ENCODE measurements around the gene VTI1A. TPM values are rescaled to one million over a fixed set of nuclear protein-coding genes. Genes with fewer than 3 reads are reported as not detected.

VTI1A gene
- polyA plus RNA-seq, 1 of the 3 experiments (the other 2 are of a cell fraction), result 8.3 TPM

GRCh38 chr10:112759496-112759895 lies 312.5 kb downstream of the VTI1A start:
- 96% methylated on average over 7 of the region's 7 CpGs for WGBS (ENCODE audit: low lambda C conversion rate)
- Histone ChIP-seq H3K36me3 (replicated peaks in 1 of 2; ENCODE audit: control insufficient read depth in 1 of 2, insufficient read depth in 2 of 2, low read length in 1 of 2) (no peaks in the 10 kb centered on the region), H3K4me3 (ENCODE audit: low read depth in 2 of 2, low read length in 1 of 2) (no peak overlapping the region), H3K27ac (ENCODE audit: low read depth in 2 of 2, low read length in 1 of 2) (no peak overlapping the region), H3K9me2 (no peaks in the 10 kb centered on the region), H3K27me3 (ENCODE audit: insufficient read depth) (no peaks in the 10 kb centered on the region), H3F3A (replicated peaks; ENCODE audit: insufficient read depth) (no peaks in the 10 kb centered on the region), H2AFZ (ENCODE audit: low read depth) (no peak overlapping the region), H3K4me1 (ENCODE audit: control insufficient read depth in 1 of 2, insufficient read depth in 2 of 2, low read depth in 1 of 2, low read length in 1 of 2) (peaks cover 8 to 21% of the 10 kb centered on the region in 2 experiments; a peak in 3 of 4 replicates), H4K20me1 (ENCODE audit: insufficient read depth) (no peaks in the 10 kb centered on the region), H3K4me2 (no peak overlapping the region), H3K79me2 (ENCODE audit: insufficient read depth) (no peaks in the 10 kb centered on the region), H3K9ac (no peak overlapping the region), H3K9me3 (no peaks in the 10 kb centered on the region)
- no peak for TF ChIP-seq TAF1 (IDR thresholded peaks at IDR 0.05; ENCODE audit: borderline replicate concordance, low read depth, low read length)
- TF ChIP-seq ZBTB33 (IDR thresholded peaks at IDR 0.05; ENCODE audit: borderline replicate concordance, low read depth), result no peak
- TF ChIP-seq, protein P1, sequence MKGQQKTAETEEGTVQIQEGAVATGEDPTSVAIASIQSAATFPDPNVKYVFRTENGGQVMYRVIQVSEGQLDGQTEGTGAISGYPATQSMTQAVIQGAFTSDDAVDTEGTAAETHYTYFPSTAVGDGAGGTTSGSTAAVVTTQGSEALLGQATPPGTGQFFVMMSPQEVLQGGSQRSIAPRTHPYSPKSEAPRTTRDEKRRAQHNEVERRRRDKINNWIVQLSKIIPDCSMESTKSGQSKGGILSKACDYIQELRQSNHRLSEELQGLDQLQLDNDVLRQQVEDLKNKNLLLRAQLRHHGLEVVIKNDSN (IDR thresholded peaks at IDR 0.05; ENCODE audit: borderline replicate concordance, low read depth), result no peak
- TF ChIP-seq RCOR1 (IDR thresholded peaks at IDR 0.05; ENCODE audit: low read length), result no peak
- no peak for TF ChIP-seq GABPA (IDR thresholded peaks at IDR 0.05; ENCODE audit: low read depth)
- TF ChIP-seq FOXJ3 (CRISPR knock-in tag; IDR thresholded peaks at IDR 0.05), result no peak
- TF ChIP-seq SIN3A (IDR thresholded peaks at IDR 0.05; ENCODE audit: borderline replicate concordance, low read depth, low read length), result no peak
- TF ChIP-seq MEF2A (IDR thresholded peaks at IDR 0.05; ENCODE audit: borderline replicate concordance, low read depth), result no peak
- no peak for TF ChIP-seq TEAD4 (IDR thresholded peaks at IDR 0.05; ENCODE audit: borderline replicate concordance, insufficient read depth)
- TF ChIP-seq EZH2phosphoT487 (IDR thresholded peaks at IDR 0.05; ENCODE audit: borderline replicate concordance, low read depth), result no peak
- TF ChIP-seq RFX5 (IDR thresholded peaks at IDR 0.05; ENCODE audit: low read length), result no peak
- no peak for TF ChIP-seq RAD21 (IDR thresholded peaks at IDR 0.05; ENCODE audit: low read length)
- TF ChIP-seq ELF1 (IDR thresholded peaks at IDR 0.05), result no peak
- no peak for TF ChIP-seq CHD2 (IDR thresholded peaks at IDR 0.05; ENCODE audit: low read length, partially characterized antibody)
- no peak for TF ChIP-seq SMC3 (IDR thresholded peaks at IDR 0.05; ENCODE audit: low read depth, low read length)
- no peak for TF ChIP-seq NRF1 (IDR thresholded peaks at IDR 0.05; ENCODE audit: low read depth, low read length)
- CTCF ChIA-PET, result interaction anchor here (1.4 kb wide), 1 partner anchor 14 kb away, joined by 5 read pairs; no protein-coding TSS in a partner anchor
- no peak for DNase-seq
- POLR2A ChIA-PET, result no interaction called here

DNA sequence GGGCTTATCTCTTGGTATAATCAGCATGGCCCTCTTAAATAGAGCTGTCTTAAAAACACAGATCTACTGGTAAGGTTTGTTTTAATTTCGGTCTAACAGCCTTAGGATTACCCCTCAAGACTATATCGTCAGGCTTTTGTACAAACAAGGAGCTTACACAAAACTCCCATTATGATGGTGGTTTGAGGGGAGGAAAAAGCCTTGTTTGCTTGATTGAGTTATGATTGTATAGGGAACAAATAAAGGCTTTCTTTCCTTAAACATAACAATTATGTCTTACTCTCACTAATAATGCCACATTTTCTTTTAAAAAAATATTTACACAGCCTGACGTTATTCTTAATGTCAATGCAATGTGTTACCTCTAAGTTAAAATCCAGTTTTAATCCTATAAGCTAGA lies 314.2 kb downstream of the VTI1A start:
- whole genome bisulfite sequencing (ENCODE audit: low lambda C conversion rate), result 91% methylated on average over 3 of the region's 3 CpGs

More for the DNA sequence above, 314.2 kb downstream of the VTI1A start:
- Histone ChIP-seq H3K27ac (ENCODE audit: low read depth in 2 of 2, low read length in 1 of 2) (no peak overlapping the region), H3K4me1 (ENCODE audit: control insufficient read depth in 1 of 2, insufficient read depth in 2 of 2, low read depth in 1 of 2, low read length in 1 of 2) (peaks cover 0 to 7% of the 10 kb centered on the region in 2 experiments; a peak in 1 of 4 replicates), H3F3A (replicated peaks; ENCODE audit: insufficient read depth) (no peaks in the 10 kb centered on the region), H3K27me3 (ENCODE audit: insufficient read depth) (no peaks in the 10 kb centered on the region), H4K20me1 (ENCODE audit: insufficient read depth) (no peaks in the 10 kb centered on the region), H3K9ac (no peak overlapping the region), H3K4me2 (no peak overlapping the region), H3K9me2 (no peaks in the 10 kb centered on the region), H2AFZ (ENCODE audit: low read depth) (no peak overlapping the region), H3K9me3 (no peaks in the 10 kb centered on the region), H3K4me3 (ENCODE audit: low read depth in 2 of 2, low read length in 1 of 2) (no peak overlapping the region), H3K79me2 (ENCODE audit: insufficient read depth) (no peaks in the 10 kb centered on the region), H3K36me3 (replicated peaks in 1 of 2; ENCODE audit: control insufficient read depth in 1 of 2, insufficient read depth in 2 of 2, low read length in 1 of 2) (no peaks in the 10 kb centered on the region)
- DNase-seq, result no peak
- TF ChIP-seq, protein P1 (IDR thresholded peaks at IDR 0.05; ENCODE audit: borderline replicate concordance, low read depth), result no peak
- TF ChIP-seq, protein P2, sequence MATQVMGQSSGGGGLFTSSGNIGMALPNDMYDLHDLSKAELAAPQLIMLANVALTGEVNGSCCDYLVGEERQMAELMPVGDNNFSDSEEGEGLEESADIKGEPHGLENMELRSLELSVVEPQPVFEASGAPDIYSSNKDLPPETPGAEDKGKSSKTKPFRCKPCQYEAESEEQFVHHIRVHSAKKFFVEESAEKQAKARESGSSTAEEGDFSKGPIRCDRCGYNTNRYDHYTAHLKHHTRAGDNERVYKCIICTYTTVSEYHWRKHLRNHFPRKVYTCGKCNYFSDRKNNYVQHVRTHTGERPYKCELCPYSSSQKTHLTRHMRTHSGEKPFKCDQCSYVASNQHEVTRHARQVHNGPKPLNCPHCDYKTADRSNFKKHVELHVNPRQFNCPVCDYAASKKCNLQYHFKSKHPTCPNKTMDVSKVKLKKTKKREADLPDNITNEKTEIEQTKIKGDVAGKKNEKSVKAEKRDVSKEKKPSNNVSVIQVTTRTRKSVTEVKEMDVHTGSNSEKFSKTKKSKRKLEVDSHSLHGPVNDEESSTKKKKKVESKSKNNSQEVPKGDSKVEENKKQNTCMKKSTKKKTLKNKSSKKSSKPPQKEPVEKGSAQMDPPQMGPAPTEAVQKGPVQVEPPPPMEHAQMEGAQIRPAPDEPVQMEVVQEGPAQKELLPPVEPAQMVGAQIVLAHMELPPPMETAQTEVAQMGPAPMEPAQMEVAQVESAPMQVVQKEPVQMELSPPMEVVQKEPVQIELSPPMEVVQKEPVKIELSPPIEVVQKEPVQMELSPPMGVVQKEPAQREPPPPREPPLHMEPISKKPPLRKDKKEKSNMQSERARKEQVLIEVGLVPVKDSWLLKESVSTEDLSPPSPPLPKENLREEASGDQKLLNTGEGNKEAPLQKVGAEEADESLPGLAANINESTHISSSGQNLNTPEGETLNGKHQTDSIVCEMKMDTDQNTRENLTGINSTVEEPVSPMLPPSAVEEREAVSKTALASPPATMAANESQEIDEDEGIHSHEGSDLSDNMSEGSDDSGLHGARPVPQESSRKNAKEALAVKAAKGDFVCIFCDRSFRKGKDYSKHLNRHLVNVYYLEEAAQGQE (IDR thresholded peaks at IDR 0.05; ENCODE audit: low read depth, low read length), result no peak
- TF ChIP-seq RAD21 (IDR thresholded peaks at IDR 0.05; ENCODE audit: low read length), result no peak
- TF ChIP-seq EZH2phosphoT487 (IDR thresholded peaks at IDR 0.05; ENCODE audit: borderline replicate concordance, low read depth), result no peak
- TF ChIP-seq SIN3A (IDR thresholded peaks at IDR 0.05; ENCODE audit: borderline replicate concordance, low read depth, low read length), result no peak
- no peak for TF ChIP-seq ELF1 (IDR thresholded peaks at IDR 0.05)
- no peak for TF ChIP-seq MEF2A (IDR thresholded peaks at IDR 0.05; ENCODE audit: borderline replicate concordance, low read depth)
- TF ChIP-seq FOXJ3 (CRISPR knock-in tag; IDR thresholded peaks at IDR 0.05), result no peak
- no peak for TF ChIP-seq EP300 (IDR thresholded peaks at IDR 0.05; ENCODE audit: borderline replicate concordance in 1 of 2, low read depth in 1 of 2, low read length in 1 of 2)
- no peak for TF ChIP-seq RXRA (IDR thresholded peaks at IDR 0.05; ENCODE audit: borderline replicate concordance, low read depth)
- ChIA-PET POLR2A (no interaction called here), CTCF (interaction anchor here (1.0 kb wide), 1 partner anchor 10 kb away, joined by 3 read pairs; no protein-coding TSS in a partner anchor)
